ENCODE results near the gene MTF1. TPM values are rescaled to one million over a fixed set of nuclear protein-coding genes. Genes with fewer than 3 reads are reported as not detected.
A peak's percentile ranks its signal among the peaks of the same experiment; 100 is the strongest.

MTF1 gene
- total RNA-seq, 1 donor from 2014 or later, result 10.6 TPM

DNA sequence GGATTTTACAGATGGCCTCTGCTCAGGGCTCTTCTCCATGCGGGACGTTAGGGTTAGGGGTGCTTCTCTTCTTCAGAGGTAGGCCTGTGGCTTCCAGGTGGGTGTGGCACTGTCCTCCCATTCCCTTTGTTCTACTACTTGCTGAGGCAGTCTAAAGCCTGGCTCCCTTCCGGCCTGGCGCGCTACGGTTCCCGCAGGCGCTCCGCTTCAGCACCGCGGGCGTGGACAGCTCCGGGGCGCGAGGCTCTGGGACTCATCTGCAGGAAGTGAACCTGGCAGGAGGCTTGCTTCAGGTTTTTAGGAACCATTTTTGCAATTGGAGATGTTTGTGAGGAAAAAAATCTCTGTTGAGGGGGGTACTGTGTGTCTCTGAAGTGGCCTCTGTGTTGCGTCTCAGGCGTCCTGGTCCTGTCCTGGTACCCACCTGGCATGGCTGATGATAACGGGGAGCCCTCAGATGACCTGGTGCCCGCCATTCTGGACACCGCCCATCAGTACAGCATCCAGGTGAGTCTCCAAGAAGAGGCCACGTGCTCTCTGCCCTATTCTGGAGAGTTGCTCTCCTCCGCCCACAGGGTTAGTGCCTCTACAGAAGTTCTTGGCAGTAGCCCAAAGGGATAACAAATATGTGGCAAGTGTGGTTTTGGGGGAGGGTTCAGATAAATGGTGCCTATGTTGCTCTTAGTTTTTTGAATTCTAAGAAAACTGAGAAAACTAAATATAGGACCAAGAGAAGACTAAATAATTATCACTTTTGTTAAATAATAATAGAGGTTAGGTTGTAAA is 63.9 kb downstream of the MTF1 start:
- intact Hi-C loops (cut with DNase I), result no loop called here
- Histone ChIP-seq H3K27ac (no peak overlapping the region), H3K4me3 (peak overlapping the region in 1 of 2 donors; percentile 84), H3K27me3 (no peaks in the 10 kb centered on the region), H3K36me3 (peaks cover 6 to 8% of the 10 kb centered on the region in 2 donors), H3K9me3 (no peaks in the 10 kb centered on the region), H3K4me1 (peaks cover 10 to 14% of the 10 kb centered on the region in 2 donors)
- DNase-seq (ENCODE audit: low spot score in 2 of 2), result peak in 1 of 2 donors; percentile 69
- TF ChIP-seq, protein P1, sequence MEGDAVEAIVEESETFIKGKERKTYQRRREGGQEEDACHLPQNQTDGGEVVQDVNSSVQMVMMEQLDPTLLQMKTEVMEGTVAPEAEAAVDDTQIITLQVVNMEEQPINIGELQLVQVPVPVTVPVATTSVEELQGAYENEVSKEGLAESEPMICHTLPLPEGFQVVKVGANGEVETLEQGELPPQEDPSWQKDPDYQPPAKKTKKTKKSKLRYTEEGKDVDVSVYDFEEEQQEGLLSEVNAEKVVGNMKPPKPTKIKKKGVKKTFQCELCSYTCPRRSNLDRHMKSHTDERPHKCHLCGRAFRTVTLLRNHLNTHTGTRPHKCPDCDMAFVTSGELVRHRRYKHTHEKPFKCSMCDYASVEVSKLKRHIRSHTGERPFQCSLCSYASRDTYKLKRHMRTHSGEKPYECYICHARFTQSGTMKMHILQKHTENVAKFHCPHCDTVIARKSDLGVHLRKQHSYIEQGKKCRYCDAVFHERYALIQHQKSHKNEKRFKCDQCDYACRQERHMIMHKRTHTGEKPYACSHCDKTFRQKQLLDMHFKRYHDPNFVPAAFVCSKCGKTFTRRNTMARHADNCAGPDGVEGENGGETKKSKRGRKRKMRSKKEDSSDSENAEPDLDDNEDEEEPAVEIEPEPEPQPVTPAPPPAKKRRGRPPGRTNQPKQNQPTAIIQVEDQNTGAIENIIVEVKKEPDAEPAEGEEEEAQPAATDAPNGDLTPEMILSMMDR (IDR thresholded peaks at IDR 0.05), result no peak

DNA sequence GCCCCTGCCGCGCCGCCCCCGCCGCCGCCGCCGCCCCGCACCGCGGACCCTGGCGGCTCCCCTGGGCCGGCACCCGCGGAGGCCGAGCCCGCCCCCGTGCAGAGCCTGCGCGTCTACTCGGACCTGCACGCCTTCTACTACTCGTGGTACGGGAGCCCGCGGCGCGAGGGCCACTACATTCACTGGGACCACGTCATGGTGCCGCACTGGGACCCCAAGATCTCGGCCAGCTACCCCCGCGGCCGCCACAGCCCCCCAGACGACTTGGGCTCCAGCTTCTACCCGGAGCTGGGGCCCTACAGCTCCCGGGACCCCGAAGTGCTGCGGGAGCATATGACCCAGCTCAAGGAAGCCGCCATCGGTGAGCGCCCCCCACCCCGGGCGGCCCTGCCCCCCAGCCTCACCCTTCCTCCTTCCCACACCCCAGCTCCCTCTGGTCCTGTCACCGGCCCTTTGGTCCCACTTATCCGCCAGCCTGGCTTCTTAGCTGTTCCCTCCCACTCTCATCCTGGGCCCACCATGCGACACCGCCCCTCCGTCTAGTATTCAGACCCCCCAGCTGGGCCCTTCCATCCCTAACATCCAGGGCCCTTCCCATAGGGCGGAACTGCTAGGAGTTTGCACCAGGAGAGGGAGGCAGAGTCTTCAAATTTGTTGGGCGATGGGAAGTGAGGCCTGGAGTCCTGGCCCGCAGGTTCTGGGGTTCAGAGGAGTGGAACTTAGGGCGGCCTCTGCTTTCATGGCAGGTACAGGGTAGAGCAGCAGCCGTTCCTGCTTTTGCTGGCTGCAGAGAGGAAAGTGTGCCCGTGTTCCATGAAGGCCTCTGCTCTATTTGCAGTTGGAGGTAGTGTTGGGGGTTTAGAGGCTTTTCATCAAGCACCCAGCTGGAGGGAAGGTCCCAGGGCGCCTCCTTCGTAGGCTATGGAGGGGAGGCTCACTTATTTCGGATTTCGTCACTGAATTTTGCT is 64.7 kb downstream of the MTF1 start:
- intact Hi-C loops (cut with DNase I), result no loop called here
- TF ChIP-seq, protein P1 (IDR thresholded peaks at IDR 0.05), result no peak
- H3K4me1 ChIP-seq, result peaks cover 10 to 14% of the 10 kb centered on the region in 2 donors
- DNase-seq (ENCODE audit: low spot score in 2 of 2), result peak in 1 of 2 donors; percentile 56
- H3K4me3 ChIP-seq, result peak overlapping the region; percentile 68 to 84
- peaks cover 1 to 2% of the 10 kb centered on the region in 2 donors for H3K36me3 ChIP-seq
- H3K9me3 ChIP-seq, result no peaks in the 10 kb centered on the region
- no peak overlapping the region for H3K27ac ChIP-seq
- H3K27me3 ChIP-seq, result no peaks in the 10 kb centered on the region

DNA sequence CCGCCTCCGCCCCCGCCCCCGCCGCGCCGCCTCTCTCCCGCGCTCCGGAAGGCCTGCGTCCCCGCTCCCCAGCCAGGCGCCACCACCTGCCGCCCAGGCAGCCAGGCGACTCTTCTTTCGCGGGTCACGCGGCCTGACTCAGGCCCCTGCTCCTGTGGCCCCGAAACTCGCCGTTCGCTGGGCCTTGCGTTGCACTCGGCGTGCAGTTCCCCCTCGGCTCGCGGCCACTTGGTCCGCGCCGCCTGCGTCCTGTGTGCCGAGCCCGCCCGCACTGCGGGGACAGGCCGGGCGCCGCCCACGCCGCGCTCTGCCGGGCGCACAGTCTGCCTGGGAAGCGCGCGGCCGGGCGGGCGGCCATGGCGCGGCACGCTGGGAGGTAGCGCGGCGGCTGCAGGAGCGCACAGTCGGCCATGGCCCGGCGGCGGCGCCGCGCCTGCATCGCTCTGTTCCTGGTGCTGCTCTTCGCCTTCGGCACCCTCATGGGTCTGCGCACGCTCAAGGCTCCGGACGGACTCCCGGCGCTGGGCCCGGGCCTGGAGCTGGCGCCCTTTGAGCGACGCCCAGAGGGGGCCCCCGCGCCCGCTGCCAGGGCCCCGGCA is 65.5 kb downstream of the MTF1 start, which contains the start of gene MANEAL:
TSS of gene MANEAL (plus strand) at position 75 of the 599 bp plus-strand sequence. CDS start at position 411, 336 bp downstream.
- no peak within 1 kb of the TSS for H3K27ac ChIP-seq
- H3K36me3 ChIP-seq, result no peaks in the 10 kb centered on the region
- DNase-seq (ENCODE audit: low spot score in 2 of 2), result peak in 1 of 2 donors; percentile 64
- no peaks in the 10 kb centered on the region for H3K9me3 ChIP-seq
- intact Hi-C loops (cut with DNase I), result no loop called here
- peak within 1 kb of the TSS; percentile 68 to 84 for H3K4me3 ChIP-seq
- TF ChIP-seq, protein P1 (IDR thresholded peaks at IDR 0.05), result no peak
- H3K4me1 ChIP-seq, result peaks cover 10 to 14% of the 10 kb centered on the region in 2 donors
- H3K27me3 ChIP-seq, result no peaks in the 10 kb centered on the region

DNA sequence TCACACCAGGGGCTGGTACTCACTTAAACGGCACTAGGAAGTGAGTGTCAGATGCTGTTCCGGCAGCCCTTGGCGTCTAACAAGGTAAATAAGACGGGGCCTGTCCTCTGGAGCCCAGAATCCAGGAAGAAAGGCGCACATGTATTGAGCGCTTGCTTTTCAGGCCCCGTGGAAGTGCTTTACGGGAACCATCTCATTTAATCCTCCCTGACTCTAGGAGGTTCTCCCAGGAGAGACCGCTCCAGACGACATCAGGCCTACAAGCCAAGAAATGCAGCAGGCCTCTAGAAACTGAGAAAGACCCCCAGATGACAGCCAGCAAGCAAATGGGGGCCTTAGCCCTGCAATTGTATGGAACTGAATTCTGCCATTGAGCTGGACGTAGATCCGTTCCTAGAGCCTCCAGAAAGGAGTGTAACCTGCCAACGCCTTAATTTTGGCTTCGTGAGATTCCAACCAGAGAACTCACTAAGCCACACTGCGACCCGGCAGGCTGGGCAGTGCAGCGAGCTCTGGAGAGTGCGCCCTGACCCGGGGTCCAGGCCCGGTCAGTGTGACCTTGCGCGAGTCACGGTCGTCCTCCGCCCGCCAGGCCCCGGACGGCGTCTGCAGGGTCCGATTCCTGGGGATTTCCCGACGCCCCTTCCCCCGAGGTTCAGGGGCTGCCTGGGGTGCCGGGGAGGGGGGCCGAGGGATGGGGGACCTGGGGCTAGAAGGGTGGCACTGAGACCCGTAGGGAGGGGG is 66.3 kb downstream of the MTF1 start:
- no peak for DNase-seq (ENCODE audit: low spot score in 2 of 2)
- intact Hi-C loops (cut with DNase I), result no loop called here
- H3K27ac ChIP-seq, result no peak overlapping the region
- H3K27me3 ChIP-seq, result no peaks in the 10 kb centered on the region
- H3K4me3 ChIP-seq, result peak overlapping the region; percentile 68 to 84
- H3K9me3 ChIP-seq, result no peaks in the 10 kb centered on the region
- TF ChIP-seq, protein P1 (IDR thresholded peaks at IDR 0.05), result no peak
- H3K4me1 ChIP-seq, result peaks cover 10 to 14% of the 10 kb centered on the region in 2 donors
- H3K36me3 ChIP-seq, result no peaks in the 10 kb centered on the region

DNA sequence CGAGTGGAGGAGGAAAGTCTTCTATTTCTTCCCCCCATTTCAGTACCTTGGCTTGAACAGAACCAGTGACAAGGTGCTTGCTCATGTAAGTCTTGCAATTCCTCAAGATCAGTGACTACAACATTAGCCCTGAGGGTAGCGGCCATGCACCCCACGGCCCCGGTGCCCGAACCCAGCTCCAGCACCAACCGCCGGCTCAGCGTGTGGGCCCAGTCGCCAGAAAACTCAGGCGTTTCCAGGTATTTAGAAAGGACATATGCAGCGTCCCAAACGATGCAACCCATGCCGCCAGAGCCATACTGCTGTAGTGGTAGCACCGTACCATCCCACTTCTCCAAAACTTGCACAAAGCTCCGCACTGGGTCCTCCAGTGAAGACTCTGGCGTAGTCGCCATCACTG is 76.9 kb downstream of the MTF1 start:
- Histone ChIP-seq H3K27me3 (no peaks in the 10 kb centered on the region), H3K27ac (no peak overlapping the region), H3K36me3 (no peaks in the 10 kb centered on the region), H3K9me3 (no peaks in the 10 kb centered on the region), H3K4me1 (no peaks in the 10 kb centered on the region), H3K4me3 (no peak overlapping the region)
- TF ChIP-seq, protein P1 (IDR thresholded peaks at IDR 0.05), result no peak
- DNase-seq (ENCODE audit: low spot score in 2 of 2), result no peak
- intact Hi-C loops (cut with DNase I), result no loop called here
